Measurements from ENCODE around the gene WNT11. TPM values are rescaled to one million over a fixed set of nuclear protein-coding genes. Genes with fewer than 3 reads are reported as not detected.

WNT11 gene
- total RNA-seq: 10 to 100 TPM in 1 of 10 donors, 1 to 10 TPM in 9; 5.1 to 12.0 (median 8.1) TPM
- 1 to 10 TPM; 5.3 to 6.7 TPM for polyA plus RNA-seq
- long read RNA-seq, donor 1, partial matches to known transcripts: 1 of 17 reads
- long read RNA-seq, donor 1, other reads (novel, unspliced or antisense): 14 of 17 reads
- long read RNA-seq, donor 2, partial matches to known transcripts: 0 of 18 reads
- long read RNA-seq, donor 2, other reads (novel, unspliced or antisense): 17 of 18 reads
- long read RNA-seq, donor 3, partial matches to known transcripts: 1 of 20 reads
- long read RNA-seq, donor 3, other reads (novel, unspliced or antisense): 15 of 20 reads

GRCh38 chr11:76206327-76207081 lies at the start of gene WNT11:
Gene WNT11, minus strand, starts transcription at chr11:76206502. Its CDS starts 95 bp downstream, at chr11:76206407.
- peaks cover 0 to 77% (median 3%) of the 10 kb centered on the region in 7 donors for H3K27me3 ChIP-seq
- peak; percentile 45 to 69 for DNase-seq
- intact Hi-C loops (cut with DNase I): loop anchor here (2.0 to 10.0 kb wide), 11 partner anchors 28 to 478 kb away; partner anchors contain the start of genes EMSY (in 1 of the 10), GVQW3 (in 1 of the 10) and THAP12 (in 1 of the 10)
- H3K9me3 ChIP-seq: no peaks in the 10 kb centered on the region
- ATAC-seq: peak; percentile 10 to 32 (median 19)
- H3K36me3 ChIP-seq: no peaks in the 10 kb centered on the region
- peak within 1 kb of the TSS; percentile 46 to 83 (median 70) for H3K4me3 ChIP-seq
- TF ChIP-seq CTCF (IDR thresholded peaks at IDR 0.05): peak in 3 of 9 donors; percentile 19 to 32 (median 20)
- H3K27ac ChIP-seq: peak within 1 kb of the TSS in 1 of 10 donors; percentile 36
- WGBS, 2 donors: 1% methylated on average over 78 to 80 of the region's 80 CpGs
- peaks cover 2 to 52% (median 40%) of the 10 kb centered on the region in 9 donors for H3K4me1 ChIP-seq

- Histone ChIP-seq H3K9me3 (peaks cover 0 to 9% (median 0%) of the 10 kb centered on the region in 11 donors), H3K27ac (no peak overlapping the region), H3K36me3 (no peaks in the 10 kb centered on the region), H3K27me3 (peaks cover 0 to 6% (median 0%) of the 10 kb centered on the region in 7 donors), H3K4me1 (peaks cover 0 to 15% (median 0%) of the 10 kb centered on the region in 9 donors), H3K4me3 (no peak overlapping the region)
- ATAC-seq (no peak), DNase-seq (no peak)
- WGBS, 2 donors: 92 to 94% methylated on average over 9 of the region's 9 CpGs
- intact Hi-C loops (cut with DNase I): no loop called here
- TF ChIP-seq CTCF (IDR thresholded peaks at IDR 0.05): no peak
Measured at GRCh38 chr11:76253416-76253815, 47.1 kb upstream of the WNT11 start.

GRCh38 chr11:76252631-76253070 lies 46.3 kb upstream of the WNT11 start:
- peaks cover 0 to 6% (median 0%) of the 10 kb centered on the region in 7 donors for H3K27me3 ChIP-seq
- H3K27ac ChIP-seq: no peak overlapping the region
- TF ChIP-seq CTCF (IDR thresholded peaks at IDR 0.05): no peak
- peaks cover 0 to 15% (median 0%) of the 10 kb centered on the region in 9 donors for H3K4me1 ChIP-seq
- no peaks in the 10 kb centered on the region for H3K36me3 ChIP-seq
- WGBS, 2 donors: 77 to 83% methylated on average over 9 of the region's 9 CpGs
- no peak overlapping the region for H3K4me3 ChIP-seq
- DNase-seq (no peak), ATAC-seq (no peak)
- peaks cover 0 to 9% (median 0%) of the 10 kb centered on the region in 11 donors for H3K9me3 ChIP-seq
- intact Hi-C loops (cut with DNase I): no loop called here

- WGBS, 2 donors: 30% methylated on average over 2 of the region's 2 CpGs
Measured at GRCh38 chr11:76251576-76251975, 45.3 kb upstream of the WNT11 start.

More at GRCh38 chr11:76251576-76251975, 45.3 kb upstream of the WNT11 start:
- no peak for DNase-seq
- Histone ChIP-seq H3K27ac (no peak overlapping the region), H3K9me3 (peaks cover 0 to 9% (median 0%) of the 10 kb centered on the region in 11 donors), H3K4me3 (no peak overlapping the region), H3K27me3 (peaks cover 0 to 6% (median 0%) of the 10 kb centered on the region in 7 donors), H3K36me3 (no peaks in the 10 kb centered on the region), H3K4me1 (peaks cover 0 to 15% (median 0%) of the 10 kb centered on the region in 9 donors)
- intact Hi-C loops (cut with DNase I): no loop called here
- no peak for TF ChIP-seq CTCF (IDR thresholded peaks at IDR 0.05)
- peak in 2 of 8 donors; percentile 25 to 51 for ATAC-seq
